Spleen (tissue), 7 donors: Measurements from ENCODE around the gene DPP3.

Experiments used
- POLR2AphosphoS5 ChIP-seq, 3 donors: sonication (generic); formaldehyde crosslinking; IDR thresholded peaks; one replicate each; pipeline ENCODE4 v1.5.1; 2017; ENCODE audit warnings: antibody characterized with exemption in 3 of 3
- TF ChIP-seq, protein P1 (sequence below), 11 experiments: fragments of 200-600 bp in 7 of 11; fragments of 450-650 bp in 4 of 11; sonication (generic) in 4 of 11; IDR thresholded peaks in 8 of 11; conservative IDR thresholded peaks in 3 of 11; 1 replicate in 7 of 11; 2 replicates in 4 of 11; pipeline versions ENCODE4 v1.4.0 to v1.8.0; 2016 to 2021; ENCODE audit warnings: antibody characterized with exemption in 11 of 11, inconsistent platforms in 4 of 11, mild to moderate bottlenecking in 1 of 11
- donor health status: DM: no; HTN: no; CAD: no; lungs with moderate emphysema.
- donor health status: DM: no; HTN: no; CAD: no.
- donor health status: DM: no; HTN: no; CAD: no.

DNA sequence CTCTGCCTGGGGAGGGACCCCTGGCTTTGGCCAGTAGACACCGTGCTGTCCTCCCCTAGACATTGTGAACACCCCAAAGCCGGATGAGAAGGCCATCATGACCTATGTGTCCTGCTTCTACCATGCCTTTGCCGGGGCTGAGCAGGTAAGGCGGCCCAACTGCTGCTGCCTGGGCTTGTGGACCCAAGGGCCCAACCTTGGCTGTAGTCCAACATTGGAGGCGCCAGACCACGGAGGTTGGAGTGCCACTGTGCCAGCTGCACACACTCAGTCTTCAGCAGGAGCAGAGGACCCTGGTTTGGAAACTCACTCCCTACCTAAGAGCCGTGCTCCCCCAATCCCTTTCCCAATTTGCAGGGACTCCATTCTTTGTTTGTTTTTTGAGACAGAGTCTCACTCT, 75.9 kb downstream of the DPP3 start:
- TF ChIP-seq, protein P1, sequence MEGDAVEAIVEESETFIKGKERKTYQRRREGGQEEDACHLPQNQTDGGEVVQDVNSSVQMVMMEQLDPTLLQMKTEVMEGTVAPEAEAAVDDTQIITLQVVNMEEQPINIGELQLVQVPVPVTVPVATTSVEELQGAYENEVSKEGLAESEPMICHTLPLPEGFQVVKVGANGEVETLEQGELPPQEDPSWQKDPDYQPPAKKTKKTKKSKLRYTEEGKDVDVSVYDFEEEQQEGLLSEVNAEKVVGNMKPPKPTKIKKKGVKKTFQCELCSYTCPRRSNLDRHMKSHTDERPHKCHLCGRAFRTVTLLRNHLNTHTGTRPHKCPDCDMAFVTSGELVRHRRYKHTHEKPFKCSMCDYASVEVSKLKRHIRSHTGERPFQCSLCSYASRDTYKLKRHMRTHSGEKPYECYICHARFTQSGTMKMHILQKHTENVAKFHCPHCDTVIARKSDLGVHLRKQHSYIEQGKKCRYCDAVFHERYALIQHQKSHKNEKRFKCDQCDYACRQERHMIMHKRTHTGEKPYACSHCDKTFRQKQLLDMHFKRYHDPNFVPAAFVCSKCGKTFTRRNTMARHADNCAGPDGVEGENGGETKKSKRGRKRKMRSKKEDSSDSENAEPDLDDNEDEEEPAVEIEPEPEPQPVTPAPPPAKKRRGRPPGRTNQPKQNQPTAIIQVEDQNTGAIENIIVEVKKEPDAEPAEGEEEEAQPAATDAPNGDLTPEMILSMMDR (IDR thresholded peaks at IDR 0.05 in 8 of 11, conservative IDR thresholded peaks at IDR 0.05 in 3 of 11), result no peak
- TF ChIP-seq POLR2AphosphoS5 (IDR thresholded peaks at IDR 0.05), result no peak
